Activated T-helper 17 cell treated with anti-CD3 and anti-CD28 coated beads, Interleukin-2, amount 50 U/mL, for 72 hours (primary cell): ENCODE results near the gene SMYD4. TPM values are rescaled to one million over a fixed set of nuclear protein-coding genes. Genes with fewer than 3 reads are reported as not detected.
A peak's percentile ranks its signal among the peaks of the same experiment; 100 is the strongest.
"Not testable (repeated sequence)": the region's sequence is repeated elsewhere in the genome, so short reads cannot be mapped to it uniquely, and the experiment has no call there.

ENCODE experiments used
- ATAC-seq: fragments of 150-1000 bp; cut with Tn5 transposase; replicated peaks from 2 replicates; pipeline ENCODE4 v1.10.0; 2021; ENCODE audit warnings: mild to moderate bottlenecking, moderate library complexity
- H3K27ac Mint-ChIP-seq: one replicate; pipeline ENCODE4 v1.8.0; 2022; ENCODE audit warnings: mixed read lengths
- H3K27me3 Mint-ChIP-seq: one replicate; pipeline ENCODE4 v1.8.0; 2022; ENCODE audit warnings: mixed read lengths
- H3K36me3 Mint-ChIP-seq: one replicate; pipeline ENCODE4 v1.8.0; 2022; ENCODE audit warnings: low read depth, mild to moderate bottlenecking, mixed read lengths
- H3K4me1 Mint-ChIP-seq: one replicate; pipeline ENCODE4 v1.8.0; 2022; ENCODE audit warnings: mixed read lengths
- H3K4me3 Mint-ChIP-seq: one replicate; pipeline ENCODE4 v1.8.0; 2022; ENCODE audit warnings: mild to moderate bottlenecking, mixed read lengths
- H3K9me3 Mint-ChIP-seq: one replicate; pipeline ENCODE4 v1.8.0; 2022; ENCODE audit warnings: mixed read lengths
- total RNA-seq, 2 donors: library from RNA; stranded (reverse); gene quantifications; one replicate each; pipeline ENCODE4 v1.2.3, GENCODE V29; 2022

Gene SMYD4
- total RNA-seq = 10 to 100 TPM; 19.7 to 20.2 TPM

DNA sequence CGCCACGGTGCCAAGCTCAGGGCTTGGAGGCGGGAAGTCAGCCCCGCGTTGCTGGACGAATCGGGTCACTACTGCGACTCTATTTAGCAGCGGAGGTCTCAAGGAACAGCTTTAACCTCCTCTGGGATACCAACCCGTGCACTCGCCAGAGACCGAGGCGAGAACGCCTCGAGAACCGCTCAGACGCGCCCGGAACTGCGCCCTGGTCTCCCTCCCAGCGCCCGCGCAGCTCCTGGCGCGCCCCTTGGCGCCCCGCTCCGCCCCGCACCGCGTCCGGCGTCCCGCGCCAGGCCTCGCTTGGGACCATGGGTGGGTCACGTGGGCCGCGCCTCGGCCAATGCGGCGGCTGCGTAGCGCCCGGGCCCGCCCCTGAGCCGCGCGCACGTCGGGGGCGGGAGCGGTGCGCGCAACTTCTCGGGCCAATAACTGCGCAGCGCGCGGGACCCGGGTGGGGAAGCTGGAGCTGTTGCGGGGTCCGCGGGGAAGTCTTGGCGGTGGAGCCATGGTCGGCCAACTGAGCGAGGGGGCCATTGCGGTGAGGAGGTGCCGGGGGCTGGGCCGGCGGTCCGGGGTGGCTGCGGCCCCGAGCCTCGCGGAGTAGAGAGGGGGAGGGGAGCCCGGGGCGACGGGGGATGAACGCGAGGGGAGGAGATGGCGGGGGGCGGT is at the start of gene SMYD4, which contains the start of gene RPA1:
Gene SMYD4, minus strand, starts transcription at position 311 of the 666 bp plus-strand sequence. CDS start 1,908 bp downstream, outside the sequence.
Gene RPA1, plus strand, starts transcription at position 414 of the 666 bp plus-strand sequence. Its CDS starts 89 bp downstream, at position 503.
- peaks cover 67% of the 10 kb centered on the region for H3K36me3 Mint-ChIP-seq
- no peaks in the 10 kb centered on the region for H3K27me3 Mint-ChIP-seq
- H3K4me3 Mint-ChIP-seq = peak within 1 kb of the TSS; percentile 93
- H3K27ac Mint-ChIP-seq = peak within 1 kb of the TSS; percentile 87
- no peaks in the 10 kb centered on the region for H3K9me3 Mint-ChIP-seq
- H3K4me1 Mint-ChIP-seq = peaks cover 42% of the 10 kb centered on the region
- peak; percentile 96 for ATAC-seq

DNA sequence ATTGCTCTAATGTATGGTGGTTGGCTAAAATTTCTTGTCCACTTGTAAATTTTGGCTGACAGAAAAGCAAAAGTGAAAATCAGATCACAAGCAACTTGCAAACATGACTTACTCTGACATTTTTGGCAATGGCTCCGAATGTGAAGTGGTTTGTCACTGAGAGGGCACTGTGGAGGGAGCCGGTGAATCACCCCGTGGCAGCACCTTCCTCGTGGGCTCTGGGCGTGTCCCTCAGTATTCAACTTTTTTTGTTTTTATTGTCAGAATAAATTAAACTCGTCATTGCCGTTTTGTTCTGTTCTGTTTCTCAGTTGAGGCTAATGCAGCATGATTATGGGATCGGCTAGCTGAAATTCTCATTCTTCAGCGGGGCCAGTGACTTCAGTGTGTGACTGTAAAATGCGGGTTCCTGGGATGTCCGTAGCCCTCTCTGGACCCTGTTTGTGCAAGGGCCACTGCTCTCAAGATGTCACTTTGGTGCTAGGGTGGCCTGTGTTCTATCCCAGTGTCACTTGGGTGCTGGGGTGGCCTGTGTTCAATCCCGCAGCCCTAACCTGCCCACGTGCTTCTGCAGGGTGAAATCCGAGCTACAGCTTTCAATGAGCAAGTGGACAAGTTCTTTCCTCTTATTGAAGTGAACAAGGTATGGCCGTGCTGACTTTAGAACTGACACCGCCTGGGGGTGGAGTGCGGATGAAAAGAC is 48.9 kb upstream of the SMYD4 start:
- no peaks in the 10 kb centered on the region for H3K9me3 Mint-ChIP-seq
- no peaks in the 10 kb centered on the region for H3K27me3 Mint-ChIP-seq
- peaks cover 93% of the 10 kb centered on the region for H3K36me3 Mint-ChIP-seq
- ATAC-seq = no peak
- H3K4me3 Mint-ChIP-seq = no peak overlapping the region
- H3K4me1 Mint-ChIP-seq = peaks cover 1% of the 10 kb centered on the region
- no peak overlapping the region for H3K27ac Mint-ChIP-seq

- H3K27ac Mint-ChIP-seq = no peak overlapping the region
- ATAC-seq = no peak
- H3K36me3 Mint-ChIP-seq = peaks cover 87% of the 10 kb centered on the region
- no peaks in the 10 kb centered on the region for H3K27me3 Mint-ChIP-seq
- H3K4me3 Mint-ChIP-seq = no peak overlapping the region
- no peaks in the 10 kb centered on the region for H3K9me3 Mint-ChIP-seq
- peaks cover 26% of the 10 kb centered on the region for H3K4me1 Mint-ChIP-seq
These were observed 45.9 kb upstream of the SMYD4 start for GRCh38 chr17:1875597-1875996.

DNA sequence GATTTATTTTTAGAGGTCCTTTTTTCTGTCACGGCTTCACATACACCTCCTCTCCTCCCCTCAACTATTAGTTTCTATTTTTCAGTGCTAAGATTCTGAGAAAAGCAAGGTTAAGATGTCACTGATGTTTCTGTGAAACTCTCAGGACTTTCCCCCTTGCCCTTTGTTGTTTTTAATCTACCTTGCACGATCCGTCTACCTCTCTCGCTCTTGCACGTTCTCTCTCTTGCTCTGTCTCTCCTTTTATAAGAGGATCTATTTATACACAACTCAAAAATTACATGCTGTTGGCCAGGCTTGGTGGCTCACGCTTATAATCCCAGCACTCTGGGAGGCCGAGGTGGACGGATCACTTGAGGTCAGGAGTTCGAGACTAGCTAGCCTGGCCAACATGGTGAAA is 43.7 kb upstream of the SMYD4 start:
- peaks cover 65% of the 10 kb centered on the region for H3K36me3 Mint-ChIP-seq
- H3K4me3 Mint-ChIP-seq = peak overlapping the region; percentile 69
- H3K27me3 Mint-ChIP-seq = no peaks in the 10 kb centered on the region
- H3K27ac Mint-ChIP-seq = peak overlapping the region; percentile 87
- peaks cover 30% of the 10 kb centered on the region for H3K4me1 Mint-ChIP-seq
- no peaks in the 10 kb centered on the region for H3K9me3 Mint-ChIP-seq
- peak; percentile 81 for ATAC-seq

DNA sequence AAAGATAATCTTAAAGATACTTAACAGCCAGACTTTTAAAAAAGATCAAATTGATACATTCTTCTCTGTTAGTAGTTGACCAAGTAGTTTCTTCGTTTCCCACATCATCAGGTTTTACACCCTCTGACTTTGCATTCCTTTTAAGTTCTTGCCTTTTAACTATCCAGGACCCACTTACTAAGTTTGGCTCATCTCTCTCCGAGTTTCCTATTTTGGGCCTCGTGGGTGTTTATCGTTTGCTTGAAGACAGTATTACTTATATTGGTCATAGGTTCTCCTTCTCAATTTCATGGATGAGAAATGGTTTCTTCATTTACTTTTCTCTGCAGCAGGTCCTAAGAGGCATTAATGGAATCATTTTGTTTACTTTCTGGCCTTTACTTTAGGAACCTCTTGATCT is 43.3 kb upstream of the SMYD4 start:
- Mint-ChIP-seq H3K27ac (peak overlapping the region; percentile 87), H3K27me3 (no peaks in the 10 kb centered on the region), H3K36me3 (peaks cover 61% of the 10 kb centered on the region), H3K4me1 (peaks cover 30% of the 10 kb centered on the region), H3K9me3 (no peaks in the 10 kb centered on the region), H3K4me3 (peak overlapping the region; percentile 69)
- peak; percentile 79 for ATAC-seq

DNA sequence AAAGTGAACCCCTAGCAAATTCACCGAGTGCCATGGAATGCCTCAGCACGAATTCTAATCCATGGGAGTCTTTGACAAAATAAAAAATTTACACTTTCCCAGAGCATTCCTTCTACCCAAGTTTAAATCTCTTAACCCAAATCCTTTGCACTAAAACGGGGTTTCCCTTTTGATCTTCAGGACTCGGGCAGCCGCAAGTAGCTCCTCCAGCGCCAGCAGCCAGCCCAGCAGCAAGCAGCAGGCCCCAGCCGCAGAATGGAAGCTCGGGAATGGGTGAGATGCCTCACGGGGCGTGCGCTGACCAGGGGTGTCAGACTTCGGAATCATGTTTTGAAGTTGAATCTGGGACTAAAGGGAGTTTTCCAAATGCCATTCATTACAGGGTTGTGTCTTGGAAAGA is 42.6 kb upstream of the SMYD4 start:
- Mint-ChIP-seq H3K4me3 (peak overlapping the region; percentile 69), H3K4me1 (peaks cover 30% of the 10 kb centered on the region), H3K27ac (peak overlapping the region; percentile 29), H3K27me3 (no peaks in the 10 kb centered on the region), H3K9me3 (no peaks in the 10 kb centered on the region), H3K36me3 (peaks cover 61% of the 10 kb centered on the region)
- no peak for ATAC-seq

GRCh38 chr17:1871756-1872155 is 42.1 kb upstream of the SMYD4 start:
- H3K27ac Mint-ChIP-seq = peak overlapping the region; percentile 29
- ATAC-seq = peak; percentile 7
- H3K9me3 Mint-ChIP-seq = no peaks in the 10 kb centered on the region
- no peaks in the 10 kb centered on the region for H3K27me3 Mint-ChIP-seq
- H3K36me3 Mint-ChIP-seq = peaks cover 61% of the 10 kb centered on the region
- peaks cover 32% of the 10 kb centered on the region for H3K4me1 Mint-ChIP-seq
- peak overlapping the region; percentile 69 for H3K4me3 Mint-ChIP-seq

DNA sequence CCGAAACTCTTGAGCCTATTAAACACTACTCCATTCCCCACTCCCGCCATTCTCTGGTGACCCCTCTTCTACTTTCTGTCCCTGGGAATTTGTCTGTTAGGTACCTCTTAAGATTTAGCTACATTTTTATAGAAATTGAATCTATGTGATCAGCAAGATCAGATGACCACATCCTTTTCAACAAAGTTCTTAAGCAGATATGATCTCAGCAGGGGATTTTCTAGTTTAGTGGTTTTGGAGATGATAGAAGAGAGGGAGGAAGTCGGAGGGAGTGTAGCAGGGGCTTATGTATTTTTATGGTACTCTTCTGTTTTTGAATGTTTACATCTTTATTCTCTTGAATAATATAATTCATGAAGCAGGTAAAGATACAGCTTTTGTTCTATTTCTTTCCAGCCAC is 40.9 kb upstream of the SMYD4 start:
- Mint-ChIP-seq H3K4me3 (peak overlapping the region; percentile 69), H3K36me3 (peaks cover 53% of the 10 kb centered on the region), H3K27ac (peak overlapping the region; percentile 29), H3K9me3 (no peaks in the 10 kb centered on the region), H3K4me1 (peaks cover 35% of the 10 kb centered on the region), H3K27me3 (no peaks in the 10 kb centered on the region)
- peak; percentile 72 for ATAC-seq

DNA sequence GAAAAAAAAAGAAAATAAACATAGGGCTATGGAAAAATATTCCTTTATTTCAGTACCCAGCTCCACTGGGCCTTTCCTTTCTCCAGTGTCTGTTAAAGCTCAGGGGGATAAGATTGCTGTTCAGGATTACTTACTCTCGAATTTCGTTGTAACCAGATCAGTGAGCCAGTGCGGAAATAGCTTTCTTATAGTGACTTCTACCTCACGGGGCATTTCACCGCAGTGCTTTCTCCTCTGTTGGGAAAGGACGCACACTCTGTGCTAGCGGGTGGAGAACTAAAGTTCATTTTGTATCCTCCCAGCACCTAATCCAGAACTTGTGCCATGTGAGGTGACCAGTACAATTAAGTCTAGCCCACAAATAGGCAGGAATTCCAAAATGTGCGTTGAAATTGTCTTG is 38.4 kb upstream of the SMYD4 start:
- H3K27me3 Mint-ChIP-seq = no peaks in the 10 kb centered on the region
- no peak overlapping the region for H3K4me3 Mint-ChIP-seq
- H3K36me3 Mint-ChIP-seq = peaks cover 34% of the 10 kb centered on the region
- no peak for ATAC-seq
- peaks cover 28% of the 10 kb centered on the region for H3K4me1 Mint-ChIP-seq
- H3K27ac Mint-ChIP-seq = no peak overlapping the region
- H3K9me3 Mint-ChIP-seq = no peaks in the 10 kb centered on the region

DNA sequence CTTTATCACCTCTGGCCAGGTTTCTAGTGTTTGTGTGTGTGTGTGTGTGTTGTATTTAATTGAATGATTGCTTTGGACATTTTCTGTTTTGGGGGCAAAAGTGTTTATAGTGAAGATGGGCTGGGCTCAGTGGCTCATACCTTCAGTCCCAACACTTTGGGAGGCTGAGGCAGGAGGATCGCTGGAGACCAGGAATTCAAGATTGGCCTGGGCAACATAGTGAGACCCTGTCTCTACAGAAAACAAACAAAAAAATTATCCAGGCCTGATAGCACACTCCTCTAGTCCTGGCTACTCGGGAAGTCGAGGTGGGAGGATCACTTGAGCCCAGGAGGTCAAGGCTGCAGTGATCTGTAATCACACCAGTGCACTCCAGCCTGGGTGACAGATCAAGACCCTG is 37.6 kb upstream of the SMYD4 start:
- Mint-ChIP-seq H3K4me3 (no peak overlapping the region), H3K27ac (no peak overlapping the region), H3K4me1 (peaks cover 22% of the 10 kb centered on the region), H3K27me3 (no peaks in the 10 kb centered on the region), H3K9me3 (no peaks in the 10 kb centered on the region), H3K36me3 (peaks cover 28% of the 10 kb centered on the region)
- no peak for ATAC-seq

DNA sequence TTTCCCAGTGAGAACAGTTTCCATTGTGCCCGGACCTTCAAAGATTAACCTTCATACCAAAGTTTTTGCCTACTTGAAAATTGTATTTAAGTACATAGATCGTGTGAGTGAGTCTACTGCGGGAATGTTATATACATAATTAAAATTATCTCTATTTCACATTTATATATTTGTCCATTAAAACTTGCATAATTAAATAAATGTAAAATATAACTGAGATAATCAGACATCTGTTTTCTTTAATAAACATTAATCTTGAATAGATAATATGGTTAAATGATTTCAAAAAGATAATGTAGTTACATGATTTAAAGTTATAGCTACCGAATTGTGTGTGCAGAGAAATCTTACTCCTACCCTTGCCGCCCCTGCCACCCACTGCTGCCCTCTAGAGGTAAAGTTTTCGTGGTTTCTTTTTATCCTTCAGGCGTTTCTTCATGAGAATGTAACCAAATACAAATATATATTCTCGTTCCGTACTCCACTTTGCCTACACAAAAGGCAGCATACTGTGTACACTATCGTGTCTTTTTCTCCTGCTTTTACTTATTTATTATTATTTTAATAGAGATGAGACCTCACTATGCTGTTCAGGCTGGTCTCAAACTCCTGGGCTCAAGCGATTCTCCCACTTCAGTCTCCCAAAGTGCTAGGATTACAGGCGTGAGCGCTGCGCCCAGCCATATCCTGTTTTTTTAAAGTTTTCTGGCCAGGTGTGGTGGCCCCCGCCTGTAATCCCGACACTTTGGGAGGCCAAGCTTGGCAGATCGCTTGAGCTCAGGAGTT is 35.7 kb upstream of the SMYD4 start:
- peaks cover 7% of the 10 kb centered on the region for H3K4me1 Mint-ChIP-seq
- peak; percentile 59 for ATAC-seq

DNA sequence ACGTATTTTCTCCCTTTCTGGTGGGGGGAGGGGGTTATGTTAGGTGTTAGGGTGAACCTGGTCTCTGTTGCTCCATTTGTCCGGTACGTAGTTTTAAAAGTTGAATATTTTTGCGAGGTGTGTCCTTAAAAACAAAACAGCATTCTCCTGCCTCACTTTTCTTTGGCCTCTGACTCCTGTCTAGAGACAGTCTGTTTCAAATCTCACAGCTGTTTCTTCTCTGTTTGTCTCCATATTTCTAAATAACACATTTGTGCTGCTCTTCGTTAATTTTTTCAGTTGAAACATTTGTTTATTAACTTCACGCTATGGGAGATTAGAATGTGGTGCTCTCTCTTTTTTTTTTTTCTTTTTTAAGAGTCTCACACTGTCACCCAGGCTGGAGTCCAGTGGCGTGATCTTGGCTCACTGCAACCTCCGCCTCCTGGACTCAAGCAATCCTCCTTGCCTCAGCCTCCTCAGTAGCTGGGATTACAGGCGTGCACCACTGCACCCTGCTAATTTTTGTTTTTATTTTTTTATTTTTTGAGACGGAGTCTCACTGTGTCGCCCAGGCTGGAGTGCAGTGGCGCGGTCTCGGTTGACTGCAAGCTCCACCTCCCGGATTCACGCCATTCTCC is 31.8 kb upstream of the SMYD4 start:
- ATAC-seq = no peak
- H3K27ac Mint-ChIP-seq = no peak overlapping the region
- H3K27me3 Mint-ChIP-seq = no peaks in the 10 kb centered on the region
- no peak overlapping the region for H3K4me3 Mint-ChIP-seq
- peaks cover 55% of the 10 kb centered on the region for H3K36me3 Mint-ChIP-seq
- H3K4me1 Mint-ChIP-seq = peaks cover under 1% of the 10 kb centered on the region
- H3K9me3 Mint-ChIP-seq = no peaks in the 10 kb centered on the region

More for the DNA sequence above, 35.7 kb upstream of the SMYD4 start:
- Mint-ChIP-seq H3K9me3 (no peaks in the 10 kb centered on the region), H3K27ac (no peak overlapping the region), H3K4me3 (no peak overlapping the region), H3K27me3 (no peaks in the 10 kb centered on the region), H3K36me3 (peaks cover 39% of the 10 kb centered on the region)

GRCh38 chr17:1860978-1861377 is 31.3 kb upstream of the SMYD4 start:
- H3K4me1 Mint-ChIP-seq = no peaks in the 10 kb centered on the region
- no peak for ATAC-seq
- no peaks in the 10 kb centered on the region for H3K9me3 Mint-ChIP-seq
- H3K27me3 Mint-ChIP-seq = no peaks in the 10 kb centered on the region
- no peak overlapping the region for H3K4me3 Mint-ChIP-seq
- H3K36me3 Mint-ChIP-seq = peaks cover 54% of the 10 kb centered on the region
- H3K27ac Mint-ChIP-seq = no peak overlapping the region

DNA sequence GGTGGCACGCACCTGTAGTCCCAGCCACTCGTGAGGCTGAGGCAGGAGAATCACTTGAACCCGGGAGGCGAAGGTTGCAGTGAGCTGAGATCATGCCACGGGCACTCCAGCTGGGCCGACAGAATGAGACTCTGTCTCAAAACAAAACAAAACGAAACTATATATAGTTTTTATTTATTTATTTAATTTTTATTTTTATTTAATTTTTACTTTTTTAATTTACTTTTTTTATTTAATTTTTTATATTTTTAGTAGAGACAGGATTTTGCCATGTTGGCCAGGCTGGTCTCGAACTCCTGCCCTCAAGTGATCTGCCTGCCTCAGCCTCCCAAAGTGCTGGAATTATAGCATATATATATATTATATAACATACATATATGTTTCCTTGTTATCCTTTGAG is 26.8 kb upstream of the SMYD4 start:
- H3K27ac Mint-ChIP-seq, H3K4me3 Mint-ChIP-seq, H3K9me3 Mint-ChIP-seq, ATAC-seq, H3K27me3 Mint-ChIP-seq: not testable (repeated sequence)
- Mint-ChIP-seq H3K4me1 (peaks cover 11% of the 10 kb centered on the region), H3K36me3 (peaks cover 86% of the 10 kb centered on the region)
